ENCODE data around the gene FBXL7.

FBXL7 gene

DNA sequence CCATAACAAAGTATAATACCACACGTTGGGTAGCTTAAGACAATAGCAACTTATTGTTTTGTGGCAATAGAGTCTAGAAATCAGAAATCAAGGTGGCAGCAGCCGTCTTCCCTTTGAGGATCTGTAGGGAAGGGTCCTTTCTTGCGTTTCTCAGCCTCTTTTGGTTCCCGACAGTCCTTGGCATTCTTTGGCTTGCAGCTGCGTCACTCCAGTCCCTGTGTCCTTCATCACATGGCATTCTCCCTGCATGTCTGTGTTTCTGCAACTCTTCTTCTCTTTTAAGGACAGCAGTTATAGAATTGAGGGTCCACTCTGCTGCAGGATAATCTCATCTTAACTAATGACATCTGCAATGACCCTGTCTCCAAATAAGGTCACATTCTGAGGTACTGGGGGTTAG is 140.1 kb downstream of the FBXL7 start:
- TF ChIP-seq, protein P1, sequence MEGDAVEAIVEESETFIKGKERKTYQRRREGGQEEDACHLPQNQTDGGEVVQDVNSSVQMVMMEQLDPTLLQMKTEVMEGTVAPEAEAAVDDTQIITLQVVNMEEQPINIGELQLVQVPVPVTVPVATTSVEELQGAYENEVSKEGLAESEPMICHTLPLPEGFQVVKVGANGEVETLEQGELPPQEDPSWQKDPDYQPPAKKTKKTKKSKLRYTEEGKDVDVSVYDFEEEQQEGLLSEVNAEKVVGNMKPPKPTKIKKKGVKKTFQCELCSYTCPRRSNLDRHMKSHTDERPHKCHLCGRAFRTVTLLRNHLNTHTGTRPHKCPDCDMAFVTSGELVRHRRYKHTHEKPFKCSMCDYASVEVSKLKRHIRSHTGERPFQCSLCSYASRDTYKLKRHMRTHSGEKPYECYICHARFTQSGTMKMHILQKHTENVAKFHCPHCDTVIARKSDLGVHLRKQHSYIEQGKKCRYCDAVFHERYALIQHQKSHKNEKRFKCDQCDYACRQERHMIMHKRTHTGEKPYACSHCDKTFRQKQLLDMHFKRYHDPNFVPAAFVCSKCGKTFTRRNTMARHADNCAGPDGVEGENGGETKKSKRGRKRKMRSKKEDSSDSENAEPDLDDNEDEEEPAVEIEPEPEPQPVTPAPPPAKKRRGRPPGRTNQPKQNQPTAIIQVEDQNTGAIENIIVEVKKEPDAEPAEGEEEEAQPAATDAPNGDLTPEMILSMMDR (IDR thresholded peaks at IDR 0.05; ENCODE audit: low read depth, low read length), result no peak
- no peak for DNase-seq (ENCODE audit: low read depth in 2 of 2)
- no peak overlapping the region for H3K4me3 ChIP-seq (replicated peaks in 1 of 2; ENCODE audit: low read depth in 2 of 2, low read length in 2 of 2)

DNA sequence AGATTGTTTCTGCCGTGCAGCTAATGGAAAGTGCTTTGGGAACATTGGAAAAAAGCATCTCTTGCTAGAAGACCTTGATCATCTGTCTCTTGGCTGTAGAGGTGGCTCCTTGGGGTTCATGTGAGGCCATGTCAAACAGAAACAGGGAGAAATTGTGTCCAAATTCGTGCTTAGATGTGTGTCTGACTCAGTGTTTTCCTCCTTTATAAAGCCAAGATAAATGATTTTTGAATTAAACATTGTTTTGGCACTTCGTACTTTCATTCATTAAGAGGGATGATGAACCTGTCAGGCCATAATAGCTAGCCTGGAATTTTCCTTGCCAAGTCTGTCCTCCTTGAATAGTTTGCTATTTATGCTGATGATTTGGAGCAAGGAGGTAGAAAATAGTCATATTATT is 143.8 kb downstream of the FBXL7 start:
- no peak overlapping the region for H3K4me3 ChIP-seq (replicated peaks in 1 of 2; ENCODE audit: low read depth in 2 of 2, low read length in 2 of 2)
- TF ChIP-seq, protein P1 (IDR thresholded peaks at IDR 0.05; ENCODE audit: low read depth, low read length), result no peak
- no peak for DNase-seq (ENCODE audit: low read depth in 2 of 2)

DNA sequence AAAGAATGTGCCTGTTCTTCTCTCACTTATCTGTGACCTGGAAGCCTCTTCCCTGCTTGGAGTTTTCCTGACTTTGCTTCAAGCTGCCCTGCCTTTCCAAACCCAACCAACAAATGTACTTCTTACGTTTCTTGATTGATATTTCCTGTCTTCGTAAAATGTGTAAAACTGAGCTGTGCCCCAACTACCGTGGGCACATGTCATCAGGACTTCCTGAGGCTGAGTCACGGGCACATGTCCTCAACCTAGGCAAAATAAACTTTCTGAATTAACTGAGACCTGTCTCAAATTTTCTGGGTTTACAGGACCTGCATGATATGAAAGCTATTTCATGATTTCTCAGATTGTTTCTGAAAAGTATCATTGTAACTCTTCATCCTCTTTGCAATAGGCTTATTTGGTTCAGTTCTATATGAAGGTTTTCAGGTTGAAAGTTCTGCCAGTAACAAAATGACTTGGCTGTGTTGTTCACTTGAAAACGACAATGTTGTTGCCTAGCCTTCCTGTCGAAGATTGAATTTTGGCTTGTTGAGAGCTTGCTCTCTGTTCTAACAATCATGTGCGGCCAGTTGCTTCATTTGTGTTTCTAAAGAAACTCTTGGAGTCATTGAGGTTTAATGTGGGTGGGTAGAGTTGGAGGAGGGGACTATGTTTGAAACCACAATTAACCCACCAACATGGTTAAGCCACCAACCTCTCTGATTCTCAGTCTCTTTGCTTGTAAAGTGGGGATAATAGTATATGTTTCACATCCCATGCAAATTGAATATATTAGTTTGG is 145.6 kb downstream of the FBXL7 start:
- peak; percentile 15 to 45 for DNase-seq (ENCODE audit: low read depth in 2 of 2)
- no peak overlapping the region for H3K4me3 ChIP-seq (replicated peaks in 1 of 2; ENCODE audit: low read depth in 2 of 2, low read length in 2 of 2)
- TF ChIP-seq, protein P1 (IDR thresholded peaks at IDR 0.05; ENCODE audit: low read depth, low read length), result no peak

DNA sequence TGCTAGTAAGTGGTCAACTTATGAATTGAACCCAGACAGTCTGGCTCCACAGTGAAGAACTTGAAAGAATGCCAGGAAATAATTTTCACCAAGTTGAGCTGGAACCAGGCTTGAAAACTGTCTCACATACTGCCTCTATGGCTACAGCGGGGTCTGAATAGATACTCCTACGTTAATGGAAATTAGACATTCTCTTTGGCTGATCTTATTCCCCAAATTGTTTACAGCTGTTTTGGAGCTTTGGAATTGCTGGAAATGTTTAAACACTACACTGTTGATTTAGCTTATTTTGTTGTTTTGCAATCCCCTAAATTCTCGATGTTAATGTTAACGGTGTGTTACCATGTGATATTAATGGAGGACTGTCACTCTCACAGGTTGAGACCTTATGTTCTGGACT is 146.4 kb downstream of the FBXL7 start:
- TF ChIP-seq, protein P1 (IDR thresholded peaks at IDR 0.05; ENCODE audit: low read depth, low read length), result no peak
- no peak for DNase-seq (ENCODE audit: low read depth in 2 of 2)

DNA sequence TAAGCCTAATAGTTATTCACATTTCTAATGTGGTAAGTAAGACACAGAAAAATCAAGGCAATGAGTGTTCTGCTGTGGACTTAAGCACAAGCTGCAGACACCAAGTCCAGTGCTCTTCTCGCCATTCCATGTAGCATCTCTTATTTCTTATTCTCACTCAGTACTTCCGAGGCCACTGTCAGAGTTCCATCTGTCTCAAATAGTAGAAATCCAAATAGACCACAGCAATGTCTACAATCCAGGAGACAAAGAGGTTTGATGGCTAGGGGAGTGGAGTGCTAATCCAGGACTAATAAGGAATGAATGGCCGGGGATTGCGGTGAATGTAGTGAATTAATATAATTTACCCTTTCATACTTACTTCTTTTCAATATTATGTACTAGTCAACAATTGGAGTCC is 147.3 kb downstream of the FBXL7 start:
- TF ChIP-seq, protein P1 (IDR thresholded peaks at IDR 0.05; ENCODE audit: low read depth, low read length), result no peak
- no peak for DNase-seq (ENCODE audit: low read depth in 2 of 2)
- H3K4me3 ChIP-seq (replicated peaks in 1 of 2; ENCODE audit: low read depth in 2 of 2, low read length in 2 of 2), result no peak overlapping the region

More for the DNA sequence above, 146.4 kb downstream of the FBXL7 start:
- no peak overlapping the region for H3K4me3 ChIP-seq (replicated peaks in 1 of 2; ENCODE audit: low read depth in 2 of 2, low read length in 2 of 2)

DNA sequence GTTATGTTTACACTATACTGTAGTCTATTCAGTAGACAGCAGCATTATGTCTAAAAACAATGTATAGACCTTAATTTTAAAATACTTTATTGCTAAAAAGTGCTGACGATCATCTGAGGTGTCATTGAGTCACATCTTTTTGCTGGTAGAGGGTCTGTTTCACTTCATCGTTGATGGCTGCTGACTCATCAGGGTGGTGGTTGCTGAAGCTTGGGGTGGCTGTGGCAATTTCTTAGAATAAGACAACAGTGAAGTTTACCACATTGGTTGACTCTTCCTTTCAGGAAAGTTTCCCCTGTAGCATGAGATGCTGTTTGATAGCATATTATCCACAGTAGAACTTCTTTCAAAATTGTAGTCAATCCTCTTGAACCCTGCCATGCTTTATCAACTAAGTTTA is 150.3 kb downstream of the FBXL7 start:
- H3K4me3 ChIP-seq (replicated peaks in 1 of 2; ENCODE audit: low read depth in 2 of 2, low read length in 2 of 2), result no peak overlapping the region
- TF ChIP-seq, protein P1 (IDR thresholded peaks at IDR 0.05; ENCODE audit: low read depth, low read length), result no peak
- no peak for DNase-seq (ENCODE audit: low read depth in 2 of 2)

DNA sequence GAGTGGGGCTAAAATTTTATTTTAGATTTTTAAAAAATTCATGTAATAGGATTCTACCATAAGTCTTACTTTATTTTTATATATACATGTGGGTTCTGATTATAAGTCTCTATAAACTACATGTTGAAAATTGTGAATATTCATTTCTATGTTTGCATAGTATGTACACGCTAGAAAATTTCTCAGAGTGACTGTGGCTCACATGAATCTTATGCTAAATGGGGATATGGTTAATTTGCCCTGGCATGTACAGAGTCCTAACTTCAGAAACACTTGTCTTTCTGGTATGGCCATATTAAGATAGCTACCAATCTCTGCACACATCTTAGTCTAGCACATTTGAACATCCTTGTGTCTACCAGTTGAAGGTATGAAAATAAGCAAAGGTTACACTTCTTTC is 154.8 kb downstream of the FBXL7 start:
- H3K4me3 ChIP-seq (replicated peaks in 1 of 2; ENCODE audit: low read depth in 2 of 2, low read length in 2 of 2), result no peak overlapping the region
- TF ChIP-seq, protein P1 (IDR thresholded peaks at IDR 0.05; ENCODE audit: low read depth, low read length), result no peak
- no peak for DNase-seq (ENCODE audit: low read depth in 2 of 2)
